Measurements from ENCODE around the gene JAG2.

The JAG2 gene

GRCh38 chr14:105138551-105139111 lies 29.9 kb downstream of the JAG2 start:
- no peak for DNase-seq (ENCODE audit: low spot score)

GRCh38 chr14:105138021-105138541 lies 30.5 kb downstream of the JAG2 start:
- no peak for DNase-seq (ENCODE audit: low spot score)

GRCh38 chr14:105137481-105138020 lies 31.0 kb downstream of the JAG2 start:
- no peak for DNase-seq (ENCODE audit: low spot score)

- no peak for DNase-seq (ENCODE audit: low spot score)
Observed at GRCh38 chr14:105136401-105137322, 31.9 kb downstream of the JAG2 start.

GRCh38 chr14:105135700-105136395 lies 32.7 kb downstream of the JAG2 start:
- DNase-seq (ENCODE audit: low spot score): no peak

GRCh38 chr14:105132921-105133654 lies 35.5 kb downstream of the JAG2 start:
- DNase-seq (ENCODE audit: low spot score): no peak

GRCh38 chr14:105131241-105131640 lies 37.3 kb downstream of the JAG2 start:
- DNase-seq (ENCODE audit: low spot score): no peak

GRCh38 chr14:105128059-105128458 lies 40.5 kb downstream of the JAG2 start:
- DNase-seq (ENCODE audit: low spot score): no peak

GRCh38 chr14:105126981-105127329 lies 41.6 kb downstream of the JAG2 start:
- DNase-seq (ENCODE audit: low spot score): no peak

- DNase-seq (ENCODE audit: low spot score): no peak
Observed at GRCh38 chr14:105126126-105126980, 42.2 kb downstream of the JAG2 start.

GRCh38 chr14:105124823-105125222 lies 43.8 kb downstream of the JAG2 start:
- no peak for DNase-seq (ENCODE audit: low spot score)

GRCh38 chr14:105123981-105124765 lies 44.4 kb downstream of the JAG2 start:
- DNase-seq (ENCODE audit: low spot score): no peak

- DNase-seq (ENCODE audit: low spot score): no peak
Observed at GRCh38 chr14:105123064-105123665, 45.4 kb downstream of the JAG2 start.

GRCh38 chr14:105120056-105120455 lies 48.5 kb downstream of the JAG2 start:
- no peak for DNase-seq (ENCODE audit: low spot score)

- DNase-seq (ENCODE audit: low spot score): no peak
Observed at GRCh38 chr14:105119408-105120025, 49.1 kb downstream of the JAG2 start.

GRCh38 chr14:105118646-105119407 lies 49.7 kb downstream of the JAG2 start:
- no peak for DNase-seq (ENCODE audit: low spot score)

- no peak for DNase-seq (ENCODE audit: low spot score)
Observed at GRCh38 chr14:105117710-105118385, 50.7 kb downstream of the JAG2 start.

- no peak for DNase-seq (ENCODE audit: low spot score)
Observed at GRCh38 chr14:105117257-105117646, 51.3 kb downstream of the JAG2 start.
